Thoracic aorta (tissue), 2 donors: ENCODE data around the gene ARHGAP18. TPM values are rescaled to one million over a fixed set of nuclear protein-coding genes. Genes with fewer than 3 reads are reported as not detected.

Experiments used
- ATAC-seq: fragments of 150-250 bp; one replicate; pipeline ENCODE4 v1.8.0; 2017; ENCODE audit warnings: low read depth; ENCODE audit not compliant: insufficient number of reproducible peaks, low FRiP score
- DNase-seq: peaks from one replicate; pipeline ENCODE4 v3.0.0-alpha.2; 2020; ENCODE audit warnings: low spot score
- H3K27ac ChIP-seq, 2 donors: fragments of 200-600 bp; sonication (generic); 1 replicate in 1 of 2; 2 replicates in 1 of 2; pipeline ENCODE4 v1.5.1; 2016; ENCODE audit warnings: mild to moderate bottlenecking in 2 of 2, moderate library complexity in 2 of 2
- H3K27me3 ChIP-seq: fragments of 200-600 bp; sonication (generic); replicated peaks from 2 replicates; pipeline ENCODE4 v1.6.0; 2016; ENCODE audit warnings: mild to moderate bottlenecking; ENCODE audit not compliant: insufficient read depth
- H3K36me3 ChIP-seq: fragments of 200-600 bp; sonication (generic); one replicate; pipeline ENCODE4 v1.5.1; 2016
- H3K4me1 ChIP-seq, 2 donors: fragments of 200-600 bp; sonication (generic); 1 replicate in 1 of 2; 2 replicates in 1 of 2; pipeline versions ENCODE4 v1.5.1 to v1.6.0; 2016; ENCODE audit warnings: low read depth in 2 of 2, mild to moderate bottlenecking in 1 of 2; ENCODE audit not compliant: control insufficient read depth in 1 of 2
- H3K4me3 ChIP-seq: fragments of 200-600 bp; sonication (generic); 2 replicates; pipeline ENCODE4 v1.5.1; 2016; ENCODE audit warnings: mild to moderate bottlenecking
- H3K9me3 ChIP-seq: fragments of 200-600 bp; sonication (generic); 2 replicates; pipeline ENCODE4 v1.5.1; 2016
- CTCF ChIP-seq: fragments of 200-600 bp; sonication (generic); IDR thresholded peaks from one replicate; pipeline ENCODE4 v1.5.1; 2019; ENCODE audit warnings: antibody characterized with exemption
- total RNA-seq, 2 donors: library from RNA; depleted of rRNA; stranded (reverse); fragments of >200 nt; gene quantifications; one replicate each; pipeline versions ENCODE4 v1.1.0 to v1.2.3, GENCODE V29; 2016

Gene ARHGAP18
- total RNA-seq, 2 donors from 2014 or later = 24.8 to 37.0 TPM

DNA sequence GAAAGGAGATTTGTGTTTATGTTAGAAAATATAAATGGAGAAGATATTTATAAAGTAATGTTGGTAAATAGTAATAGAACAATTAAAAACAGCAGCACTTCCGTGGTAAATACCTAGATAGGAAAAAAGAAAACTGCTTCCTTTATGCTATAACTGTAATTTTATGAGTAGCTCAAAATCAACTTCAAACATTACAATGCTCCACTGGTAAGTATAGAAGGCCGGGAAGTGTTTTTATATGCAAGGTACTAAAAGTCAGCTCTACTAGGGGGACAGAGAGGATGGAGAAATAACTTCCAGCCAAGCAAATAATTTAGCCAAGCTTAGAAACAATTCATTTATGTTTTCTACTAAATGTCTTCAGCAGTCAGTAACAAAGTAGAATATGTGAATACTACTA is 56.7 kb downstream of the ARHGAP18 start:
- ATAC-seq (no peak), DNase-seq (no peak)
- H3K36me3 ChIP-seq = no peaks in the 10 kb centered on the region
- H3K9me3 ChIP-seq = no peaks in the 10 kb centered on the region
- TF ChIP-seq CTCF = no peak
- no peak overlapping the region for H3K4me3 ChIP-seq
- no peaks in the 10 kb centered on the region for H3K27me3 ChIP-seq
- no peaks in the 10 kb centered on the region for H3K4me1 ChIP-seq
- H3K27ac ChIP-seq = no peak overlapping the region

- Histone ChIP-seq H3K9me3 (no peaks in the 10 kb centered on the region), H3K4me3 (no peak overlapping the region), H3K27ac (no peak overlapping the region), H3K4me1 (no peaks in the 10 kb centered on the region), H3K27me3 (no peaks in the 10 kb centered on the region), H3K36me3 (no peaks in the 10 kb centered on the region)
- DNase-seq (no peak), ATAC-seq (no peak)
- no peak for TF ChIP-seq CTCF
Observed at GRCh38 chr6:129651291-129651691, 58.7 kb downstream of the ARHGAP18 start.

- H3K27me3 ChIP-seq = no peaks in the 10 kb centered on the region
- TF ChIP-seq CTCF = no peak
- DNase-seq = no peak
- H3K4me1 ChIP-seq = peaks cover 14% of the 10 kb centered on the region in 2 donors
- H3K4me3 ChIP-seq = no peak overlapping the region
- no peak for ATAC-seq
- no peak overlapping the region for H3K27ac ChIP-seq
- no peaks in the 10 kb centered on the region for H3K36me3 ChIP-seq
- no peaks in the 10 kb centered on the region for H3K9me3 ChIP-seq
Observed at GRCh38 chr6:129648819-129649491, 61.0 kb downstream of the ARHGAP18 start.

GRCh38 chr6:129647044-129647443 is 62.9 kb downstream of the ARHGAP18 start:
- no peaks in the 10 kb centered on the region for H3K9me3 ChIP-seq
- H3K27ac ChIP-seq = no peak overlapping the region
- DNase-seq = no peak
- H3K4me3 ChIP-seq = no peak overlapping the region
- H3K4me1 ChIP-seq = peaks cover 14% of the 10 kb centered on the region in 2 donors
- ATAC-seq = no peak
- H3K27me3 ChIP-seq = no peaks in the 10 kb centered on the region
- TF ChIP-seq CTCF = no peak
- H3K36me3 ChIP-seq = no peaks in the 10 kb centered on the region

DNA sequence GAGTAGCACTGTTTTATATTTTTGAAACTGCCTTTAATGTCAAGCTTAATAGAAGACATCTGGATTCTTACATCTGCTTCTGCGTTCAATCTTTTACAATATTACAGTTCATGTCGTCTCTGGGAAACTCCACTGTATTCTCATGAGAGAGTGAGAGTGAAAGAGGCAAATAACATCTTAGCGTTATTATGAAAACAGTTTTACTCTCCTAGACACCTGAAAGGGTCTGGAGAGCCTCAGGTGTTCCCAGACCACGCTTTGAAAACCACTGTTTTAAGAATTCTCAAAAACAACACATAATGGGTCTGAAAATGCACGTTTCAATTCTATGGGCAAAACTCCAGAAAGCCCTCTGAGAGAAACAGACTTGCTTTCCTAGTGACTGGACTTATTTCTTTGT is 63.3 kb downstream of the ARHGAP18 start:
- Histone ChIP-seq H3K9me3 (no peaks in the 10 kb centered on the region), H3K36me3 (no peaks in the 10 kb centered on the region), H3K27me3 (no peaks in the 10 kb centered on the region), H3K4me1 (peaks cover 14 to 18% of the 10 kb centered on the region in 2 donors), H3K4me3 (no peak overlapping the region), H3K27ac (no peak overlapping the region)
- no peak for TF ChIP-seq CTCF
- DNase-seq (no peak), ATAC-seq (no peak)
